Lung microvascular endothelial cell (primary cell): ENCODE results near the gene BHMT. TPM values are rescaled to one million over a fixed set of nuclear protein-coding genes. Genes with fewer than 3 reads are reported as not detected.
A peak's percentile ranks its signal among the peaks of the same experiment; 100 is the strongest.

Experiments
- DNase-seq, 2 donors: peaks; one replicate each; pipeline versions ENCODE4 v3.0.0 to v3.0.0-alpha.2; 2010; ENCODE audit warnings: low read depth in 2 of 2
- total RNA-seq: library from RNA; depleted of rRNA; stranded (reverse); fragments of >200 nt; gene quantifications from 2 replicates; pipeline ENCODE4 v1.2.1, GENCODE V29; 2014

The BHMT gene, protein sequence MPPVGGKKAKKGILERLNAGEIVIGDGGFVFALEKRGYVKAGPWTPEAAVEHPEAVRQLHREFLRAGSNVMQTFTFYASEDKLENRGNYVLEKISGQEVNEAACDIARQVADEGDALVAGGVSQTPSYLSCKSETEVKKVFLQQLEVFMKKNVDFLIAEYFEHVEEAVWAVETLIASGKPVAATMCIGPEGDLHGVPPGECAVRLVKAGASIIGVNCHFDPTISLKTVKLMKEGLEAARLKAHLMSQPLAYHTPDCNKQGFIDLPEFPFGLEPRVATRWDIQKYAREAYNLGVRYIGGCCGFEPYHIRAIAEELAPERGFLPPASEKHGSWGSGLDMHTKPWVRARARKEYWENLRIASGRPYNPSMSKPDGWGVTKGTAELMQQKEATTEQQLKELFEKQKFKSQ
- total RNA-seq, result not detected in 2 replicates

- no peak for DNase-seq
Observed at GRCh38 chr5:79111387-79111959, at the start of gene BHMT. Gene BHMT (plus strand): TSS chr5:79111809. CDS start chr5:79111886, 77 bp downstream.

DNA sequence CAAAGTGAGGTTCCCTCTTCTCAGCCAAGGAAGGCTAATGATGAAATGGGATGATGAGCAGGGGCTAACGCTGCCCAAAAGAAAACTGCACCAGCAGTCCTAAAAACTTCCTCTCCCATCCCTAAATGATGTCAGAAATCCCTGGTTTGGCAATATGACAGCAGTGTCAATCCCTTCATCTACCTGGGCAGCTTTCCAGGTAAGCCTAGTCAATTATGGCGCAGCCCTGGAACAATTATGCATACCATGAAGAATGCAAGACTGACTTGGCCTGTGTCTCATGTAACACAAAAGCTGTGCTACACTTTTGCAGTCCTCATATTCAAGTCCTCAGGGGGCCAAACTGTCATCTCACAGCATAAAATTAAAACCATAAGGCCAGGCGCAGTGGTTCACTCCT lies 49.2 kb upstream of the BHMT start:
- no peak for DNase-seq

- DNase-seq, result peak; percentile 14 to 53
Observed at GRCh38 chr5:79069488-79070349, 41.9 kb upstream of the BHMT start, which contains the start of the genes BHMT2 and DMGDH. Gene BHMT2 (plus strand): TSS chr5:79069767. CDS start chr5:79069783, 16 bp downstream. Gene DMGDH (minus strand): TSS chr5:79069674. CDS start chr5:79069620, 54 bp downstream.

DNA sequence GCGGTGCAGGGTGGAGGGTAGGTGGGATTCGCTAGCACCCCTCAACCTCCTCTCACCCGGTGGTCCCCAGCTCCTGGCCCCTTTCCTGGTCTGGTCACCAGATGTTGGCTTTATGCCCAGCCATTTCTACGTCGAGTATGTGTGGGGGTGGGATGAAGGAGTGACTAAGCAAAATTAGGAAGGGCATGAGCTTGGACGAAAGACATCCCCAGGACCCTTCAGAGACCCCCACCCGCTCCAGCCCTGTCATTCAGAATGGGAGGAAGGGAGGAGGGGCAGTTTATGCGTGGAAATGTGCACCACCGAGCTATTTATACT lies 41.3 kb upstream of the BHMT start:
- peak; percentile 1 to 72 for DNase-seq

DNA sequence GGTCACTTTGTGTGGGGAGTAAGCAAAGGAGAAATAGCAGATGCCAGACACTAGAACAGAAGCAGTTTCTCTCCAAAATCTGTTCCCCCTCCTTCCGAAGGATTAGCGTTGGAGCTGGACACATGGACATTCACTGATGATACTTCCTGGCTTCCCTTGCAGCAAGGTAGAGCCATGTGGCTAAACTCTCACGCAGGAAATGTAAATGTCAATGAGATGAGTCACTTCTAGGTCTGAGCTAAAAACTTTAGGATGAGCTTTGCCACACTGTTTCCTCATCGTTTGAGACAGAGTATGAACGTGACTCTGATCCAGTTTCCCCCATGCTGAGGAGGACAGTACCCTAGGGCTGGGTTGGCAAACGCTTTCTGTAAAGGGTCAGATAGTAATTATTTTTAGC lies 37.0 kb upstream of the BHMT start:
- peak in 1 of 2 donors; percentile 65 for DNase-seq

GRCh38 chr5:79075646-79076426 lies 35.8 kb upstream of the BHMT start:
- DNase-seq, result peak in 1 of 2 donors; percentile 21

GRCh38 chr5:79076819-79077218 lies 34.8 kb upstream of the BHMT start:
- peak in 1 of 2 donors; percentile 64 for DNase-seq

GRCh38 chr5:79077680-79078365 lies 33.8 kb upstream of the BHMT start:
- DNase-seq, result peak in 1 of 2 donors; percentile 24

- no peak for DNase-seq
Observed at GRCh38 chr5:79080804-79081203, 30.8 kb upstream of the BHMT start.

DNA sequence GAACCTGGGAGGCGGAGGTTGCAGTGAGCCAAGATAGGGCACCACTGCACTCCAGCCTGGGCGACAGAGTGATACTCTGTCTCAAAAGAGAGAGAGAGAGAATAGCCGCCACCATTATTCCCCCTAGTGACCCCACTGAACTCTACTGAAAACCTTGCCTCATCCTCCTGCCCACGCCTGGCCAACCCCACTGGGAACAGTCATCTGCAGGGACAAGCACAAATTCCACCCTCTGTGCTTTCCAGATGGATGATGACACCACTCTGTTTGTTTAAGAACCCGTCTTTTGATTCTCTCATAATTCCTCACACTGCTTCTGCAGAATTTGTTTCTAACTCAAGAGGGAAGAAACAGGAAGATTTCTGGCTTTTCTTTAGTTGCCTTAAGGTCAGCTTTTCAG lies 29.8 kb upstream of the BHMT start:
- no peak for DNase-seq

DNA sequence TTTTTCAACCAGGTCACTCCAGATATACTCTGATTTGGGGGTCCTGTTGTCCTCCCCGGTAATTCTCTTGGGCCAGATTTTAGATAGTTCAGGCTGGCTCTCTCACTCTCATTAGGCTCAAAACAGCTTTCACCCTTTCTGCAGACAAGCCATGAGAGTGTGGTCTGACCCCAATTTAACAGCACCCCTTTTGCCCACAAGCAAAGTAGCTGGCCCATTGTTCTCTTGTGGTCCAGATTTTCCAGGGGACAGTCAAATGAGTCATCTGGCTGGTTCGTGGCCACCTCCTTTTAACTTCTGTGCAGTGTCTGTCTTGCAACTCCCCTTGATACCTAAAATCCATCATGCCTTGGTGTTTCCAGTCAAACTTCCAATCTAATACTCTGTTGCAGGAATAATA lies 25.5 kb upstream of the BHMT start:
- DNase-seq, result no peak

DNA sequence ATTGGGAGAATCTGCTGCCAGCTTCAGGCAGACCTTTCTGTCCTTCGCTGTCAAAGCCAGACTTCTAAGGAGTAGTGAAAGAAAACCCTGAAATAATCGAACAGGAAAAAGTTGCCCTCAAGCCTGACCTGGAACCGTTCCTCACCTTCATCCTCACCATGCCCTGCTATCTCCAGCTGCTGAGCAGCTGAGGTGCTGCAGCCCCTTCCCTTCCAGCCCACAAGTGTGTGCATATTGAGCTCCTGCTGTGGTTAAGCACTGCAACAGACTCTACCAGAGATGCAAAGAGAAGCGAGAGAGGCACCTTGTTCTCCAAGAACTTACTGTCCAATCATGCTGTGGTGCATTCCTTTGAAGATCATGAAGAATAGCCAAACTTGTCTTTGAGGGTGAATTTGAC lies 23.1 kb upstream of the BHMT start:
- DNase-seq, result no peak

DNA sequence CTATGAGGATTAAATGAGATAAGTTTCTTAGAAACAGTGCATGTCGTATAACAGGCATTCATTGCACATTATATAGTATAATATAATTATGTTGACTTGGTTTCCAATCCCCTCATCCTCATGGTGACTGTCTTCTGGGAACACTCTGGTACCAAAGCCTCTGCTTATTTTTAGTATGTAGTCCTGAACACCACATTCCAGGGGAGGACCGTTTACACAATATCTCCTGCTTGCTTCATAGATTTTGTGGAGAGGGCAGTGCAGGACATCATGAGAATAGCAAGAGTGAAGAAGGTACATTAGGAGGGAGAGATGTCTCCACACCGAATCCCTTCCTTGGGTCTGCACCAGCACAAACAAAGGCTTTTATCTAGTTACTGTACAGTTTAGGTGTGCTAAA lies 20.5 kb upstream of the BHMT start:
- DNase-seq, result no peak

DNA sequence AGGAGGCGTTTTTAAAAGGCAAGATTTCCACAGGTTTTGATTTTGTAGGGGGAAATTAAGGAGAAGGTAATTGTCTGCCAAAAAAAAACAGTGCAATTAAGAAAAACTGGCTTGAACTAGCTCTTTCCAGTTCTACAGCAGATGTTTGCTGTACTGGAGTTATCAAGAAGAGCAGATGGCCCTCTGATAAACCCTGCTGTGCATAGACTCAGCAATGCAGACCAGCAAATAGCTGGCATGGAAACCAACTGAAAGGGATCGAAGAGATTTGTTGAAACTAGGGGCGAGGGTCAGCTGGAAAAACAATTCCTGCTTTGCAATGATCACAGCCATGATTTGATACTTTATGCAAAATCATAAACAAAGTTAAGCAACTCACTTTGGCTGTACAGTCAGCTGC lies 17.8 kb upstream of the BHMT start:
- DNase-seq, result no peak

- no peak for DNase-seq
Observed at GRCh38 chr5:79105868-79106267, 5.7 kb upstream of the BHMT start.

DNA sequence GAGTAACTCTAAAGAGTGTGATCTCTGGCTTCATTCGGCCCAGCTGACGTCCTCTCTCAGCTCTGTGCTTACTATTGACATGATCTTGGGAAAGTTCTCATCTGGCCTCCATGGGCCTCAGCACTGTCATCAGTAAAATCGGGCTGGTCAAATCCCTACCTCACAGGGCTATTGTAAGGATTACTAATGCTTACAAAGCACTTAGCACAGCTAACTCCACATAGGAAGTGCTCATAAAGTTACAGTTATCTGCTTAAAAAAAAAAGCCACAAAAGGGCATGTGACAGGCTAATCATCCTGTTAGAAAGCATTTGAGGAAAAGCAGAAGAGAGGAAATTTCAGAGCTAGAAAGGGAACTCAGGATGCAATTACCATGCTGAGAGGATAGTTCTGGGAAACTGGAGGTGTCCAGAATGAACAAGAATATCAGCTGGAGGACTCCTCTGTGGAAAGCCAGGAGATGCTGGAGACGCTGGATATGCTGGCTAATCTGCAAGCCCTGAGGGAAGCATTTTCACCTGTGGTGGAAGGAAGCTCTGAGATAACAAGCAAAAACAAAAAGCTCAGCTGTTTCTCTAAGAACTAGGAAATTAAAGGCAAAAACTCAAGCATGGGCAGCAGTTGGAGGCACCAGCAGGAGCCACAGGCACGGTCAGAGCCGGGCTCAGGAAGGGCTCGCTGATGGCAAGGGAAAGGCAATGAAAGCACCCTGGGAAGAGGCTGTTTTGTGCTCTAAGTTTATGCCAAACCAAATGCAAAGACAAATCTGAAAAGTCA lies 4.4 kb upstream of the BHMT start:
- DNase-seq, result peak in 1 of 2 donors; percentile 23

GRCh38 chr5:79108086-79108485 lies 3.5 kb upstream of the BHMT start:
- DNase-seq, result peak in 1 of 2 donors; percentile 55

DNA sequence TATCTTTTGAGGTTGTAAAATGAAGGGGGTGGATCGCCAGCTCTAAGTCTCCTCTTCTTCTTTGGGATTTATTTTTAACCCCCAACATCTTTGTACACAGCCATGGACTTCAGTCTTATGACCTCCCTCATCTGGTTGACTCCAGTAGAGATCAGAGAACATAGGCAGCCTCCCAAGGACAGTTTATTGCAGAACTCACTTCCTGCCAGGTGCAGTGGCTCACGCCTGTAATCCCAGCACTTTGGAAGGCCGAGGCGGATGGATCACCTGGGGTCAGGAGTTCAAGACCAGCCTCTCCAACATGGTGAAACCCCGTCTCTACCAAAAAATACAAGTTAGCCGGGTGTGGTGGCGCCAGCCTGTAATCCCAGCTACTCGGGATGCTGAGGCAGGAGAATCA lies 2.8 kb upstream of the BHMT start:
- no peak for DNase-seq

GRCh38 chr5:79109527-79110492 lies 1.8 kb upstream of the BHMT start:
- peak in 1 of 2 donors; percentile 42 for DNase-seq
